Mesothelial cell of epicardium (in vitro differentiated cells): ENCODE data around the gene S100A5. TPM values are rescaled to one million over a fixed set of nuclear protein-coding genes. Genes with fewer than 3 reads are reported as not detected.

Source experiments
- DNase-seq, 2 experiments: peaks; one replicate each; pipeline ENCODE4 v3.0.0; 2021; ENCODE audit warnings: low spot score in 2 of 2; ENCODE audit not compliant: unreplicated experiment in 2 of 2
- H3K27ac Mint-ChIP-seq: 2 replicates; pipeline ENCODE4 v1.8.0; 2021; ENCODE audit warnings: mixed read lengths
- H3K27me3 Mint-ChIP-seq: 2 replicates; pipeline ENCODE4 v1.8.0; 2021; ENCODE audit warnings: low read depth, mixed read lengths
- H3K36me3 Mint-ChIP-seq: 2 replicates; pipeline ENCODE4 v1.8.0; 2021; ENCODE audit warnings: mixed read lengths
- H3K4me1 Mint-ChIP-seq: 2 replicates; pipeline ENCODE4 v1.8.0; 2021; ENCODE audit warnings: mixed read lengths
- H3K4me3 Mint-ChIP-seq: 2 replicates; pipeline ENCODE4 v1.8.0; 2021; ENCODE audit warnings: mild to moderate bottlenecking, moderate library complexity, mixed read lengths
- H3K9me3 Mint-ChIP-seq: 2 replicates; pipeline ENCODE4 v1.8.0; 2021; ENCODE audit warnings: mixed read lengths
- CTCF ChIP-seq: fragments of 200-600 bp; sonication (generic); IDR thresholded peaks from one replicate; pipeline ENCODE4 v1.5.0; 2021; ENCODE audit warnings: antibody characterized with exemption; ENCODE audit not compliant: unreplicated experiment
- total RNA-seq: library from RNA; stranded (reverse); gene quantifications from 3 replicates; pipeline ENCODE4 v1.2.1, GENCODE V29; 2021

The S100A5 gene
- total RNA-seq, 1 donor from 2014 or later, result not detected

- H3K9me3 Mint-ChIP-seq, result no peaks in the 10 kb centered on the region
- H3K27ac Mint-ChIP-seq, result peak overlapping the region; percentile 99
- DNase-seq, result no peak
- TF ChIP-seq CTCF, result no peak
- peaks cover 72% of the 10 kb centered on the region for H3K4me1 Mint-ChIP-seq
- no peaks in the 10 kb centered on the region for H3K36me3 Mint-ChIP-seq
- no peaks in the 10 kb centered on the region for H3K27me3 Mint-ChIP-seq
- H3K4me3 Mint-ChIP-seq, result peak overlapping the region; percentile 58
Observed at GRCh38 chr1:153544453-153545066, 3.8 kb upstream of the S100A5 start.

DNA sequence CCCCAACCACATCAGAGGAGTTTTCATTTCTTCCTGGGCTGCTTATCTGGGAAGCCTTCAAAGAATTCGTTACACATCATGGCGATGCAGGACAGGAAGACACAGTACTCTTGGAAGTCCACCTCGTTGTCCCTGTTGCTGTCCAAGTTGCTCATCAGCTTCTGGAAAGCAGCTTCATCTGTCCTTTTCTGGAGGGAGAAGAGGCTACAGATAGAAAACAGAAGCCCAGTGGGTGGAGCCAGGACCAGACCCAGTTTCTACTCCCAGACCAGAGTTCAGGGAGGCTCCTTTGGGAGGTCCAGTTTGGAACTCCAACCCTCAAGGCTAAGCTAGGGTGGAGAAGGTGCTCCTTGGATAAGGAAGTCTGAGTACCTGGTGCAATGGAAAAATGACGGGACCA, 3.0 kb upstream of the S100A5 start:
- TF ChIP-seq CTCF, result no peak
- H3K27ac Mint-ChIP-seq, result peak overlapping the region; percentile 99
- H3K4me1 Mint-ChIP-seq, result peaks cover 65% of the 10 kb centered on the region
- no peaks in the 10 kb centered on the region for H3K9me3 Mint-ChIP-seq
- H3K4me3 Mint-ChIP-seq, result peak overlapping the region; percentile 8
- H3K27me3 Mint-ChIP-seq, result no peaks in the 10 kb centered on the region
- H3K36me3 Mint-ChIP-seq, result no peaks in the 10 kb centered on the region
- no peak for DNase-seq

DNA sequence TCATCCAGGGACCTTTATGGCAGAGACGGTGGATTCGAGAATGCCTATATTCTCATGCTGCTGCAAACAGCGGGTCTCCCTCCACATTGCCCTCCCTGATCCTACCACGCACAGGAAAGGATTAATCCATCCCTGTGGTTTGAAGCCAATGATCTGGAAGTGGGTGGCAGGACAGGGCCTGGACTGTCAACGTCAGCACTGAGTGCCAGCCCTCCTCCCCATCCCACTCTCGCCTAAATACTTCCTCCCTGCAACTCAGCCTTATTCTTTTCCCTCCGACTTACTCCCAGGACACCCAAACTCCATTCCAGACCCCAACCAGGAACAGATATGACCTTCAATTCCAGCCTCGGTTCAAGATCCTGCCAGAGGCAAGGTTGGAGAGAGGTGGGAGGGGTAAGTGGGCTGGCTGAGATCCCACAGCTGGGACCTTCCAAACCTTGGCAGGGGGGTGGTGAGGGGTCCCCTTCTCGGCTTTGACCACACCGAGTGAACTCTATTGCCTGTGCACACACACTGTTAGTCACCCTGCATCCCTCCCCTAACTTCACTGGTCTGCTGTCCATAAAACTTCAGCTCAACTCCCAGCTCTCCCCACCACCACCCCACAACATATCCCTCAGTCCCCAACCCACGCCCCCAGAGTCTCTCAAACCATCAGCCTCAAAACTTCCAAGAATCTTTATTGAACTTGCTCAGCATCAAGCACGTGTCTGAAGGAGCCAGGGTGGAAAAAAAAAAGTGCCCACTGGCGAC, 2.4 kb upstream of the S100A5 start:
- Mint-ChIP-seq H3K4me1 (peaks cover 64% of the 10 kb centered on the region), H3K27me3 (no peaks in the 10 kb centered on the region), H3K9me3 (no peaks in the 10 kb centered on the region), H3K27ac (peak overlapping the region; percentile 5), H3K4me3 (peak overlapping the region; percentile 8), H3K36me3 (no peaks in the 10 kb centered on the region)
- DNase-seq, result no peak
- TF ChIP-seq CTCF, result no peak

DNA sequence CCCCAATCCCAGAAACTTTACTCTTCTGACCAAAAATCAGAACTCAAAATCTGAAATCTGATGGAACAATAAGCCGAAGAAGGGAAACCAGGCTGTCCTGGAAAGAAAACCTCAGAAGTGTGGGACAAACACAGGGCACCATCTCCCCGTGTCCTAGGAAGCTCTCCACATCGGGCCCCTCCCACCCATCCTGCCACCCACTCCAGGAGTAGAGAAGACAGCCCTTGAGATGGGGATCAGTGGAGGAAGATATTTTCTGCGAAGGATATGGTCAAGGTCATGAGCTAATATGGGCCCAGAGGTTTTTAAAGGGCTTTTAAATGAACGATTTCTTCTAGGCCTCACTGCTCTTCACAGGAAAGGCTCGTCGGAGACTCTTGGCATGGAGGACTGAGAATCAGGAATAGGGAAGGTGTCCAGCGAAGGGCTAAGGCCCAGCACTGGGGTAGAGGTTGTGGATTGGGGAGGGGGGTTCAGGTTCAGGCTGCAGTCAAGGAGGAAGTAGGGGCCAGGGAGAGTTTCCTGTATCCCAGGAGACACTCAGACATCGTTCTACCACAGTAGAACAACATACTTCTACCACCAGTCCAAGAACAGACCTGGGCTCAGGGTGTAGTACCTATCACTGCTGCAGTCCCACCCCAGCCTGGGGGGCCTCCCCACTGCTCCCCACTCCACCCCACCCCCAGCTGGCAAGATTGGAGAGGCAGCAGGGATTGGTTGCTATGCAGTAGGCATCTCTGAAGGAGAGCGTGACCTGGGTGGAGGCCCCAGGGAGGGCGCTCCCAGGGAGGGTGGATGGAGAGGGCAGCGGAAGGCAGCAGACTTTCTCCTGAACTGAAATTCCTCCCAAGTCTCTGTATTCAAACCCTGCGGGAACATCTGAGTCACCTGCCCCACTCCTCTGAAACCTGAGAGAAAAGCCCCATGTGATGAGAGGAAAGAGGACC, 1.2 kb upstream of the S100A5 start:
- H3K9me3 Mint-ChIP-seq, result no peaks in the 10 kb centered on the region
- H3K27me3 Mint-ChIP-seq, result no peaks in the 10 kb centered on the region
- DNase-seq, result no peak
- no peaks in the 10 kb centered on the region for H3K36me3 Mint-ChIP-seq
- H3K27ac Mint-ChIP-seq, result no peak overlapping the region
- H3K4me3 Mint-ChIP-seq, result no peak overlapping the region
- no peak for TF ChIP-seq CTCF
- H3K4me1 Mint-ChIP-seq, result peaks cover 57% of the 10 kb centered on the region

DNA sequence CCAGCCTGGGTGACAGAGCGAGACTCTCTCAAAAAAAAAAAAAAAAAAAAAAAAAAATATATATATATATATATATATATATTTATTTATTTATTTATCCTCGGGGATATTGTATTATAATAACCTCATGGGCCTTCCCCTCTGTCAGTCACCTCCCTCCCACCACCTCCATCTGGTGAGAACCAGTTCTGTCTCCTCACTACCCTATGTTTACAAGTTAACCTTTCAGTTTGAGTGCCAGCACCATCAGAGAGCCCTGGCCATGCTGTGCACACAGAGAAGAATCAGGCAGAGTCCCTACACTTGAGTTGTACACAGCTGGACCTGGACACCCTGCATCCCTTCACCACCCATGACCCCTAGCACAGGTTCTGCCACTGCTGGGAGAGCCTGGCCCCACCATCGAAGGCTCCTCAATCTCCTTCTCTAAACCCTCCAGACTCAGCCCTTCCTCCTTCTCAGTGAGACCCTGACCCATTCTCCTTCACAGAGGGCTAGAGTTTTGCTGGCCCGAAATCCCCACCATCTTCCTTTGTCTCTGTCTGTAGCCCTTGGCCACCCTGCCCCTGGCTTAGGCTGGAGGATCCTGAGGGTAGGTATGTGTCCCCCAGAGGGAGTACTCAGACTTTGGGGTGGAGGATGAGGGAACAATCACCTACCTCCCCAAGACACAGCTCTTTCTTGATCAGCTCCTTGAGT, 1.2 kb downstream of the S100A5 start:
- DNase-seq, result no peak
- H3K4me1 Mint-ChIP-seq, result peaks cover 38% of the 10 kb centered on the region
- H3K36me3 Mint-ChIP-seq, result no peaks in the 10 kb centered on the region
- TF ChIP-seq CTCF, result no peak
- peak overlapping the region; percentile 5 for H3K27ac Mint-ChIP-seq
- no peaks in the 10 kb centered on the region for H3K27me3 Mint-ChIP-seq
- H3K4me3 Mint-ChIP-seq, result no peak overlapping the region
- no peaks in the 10 kb centered on the region for H3K9me3 Mint-ChIP-seq
